22Rv1 (cell line): Measurements from ENCODE around the gene TLR4.

ENCODE experiments used
- H3K27ac ChIP-seq: fragments of 450-650 bp; 2 replicates; pipeline ENCODE4 v1.5.1; 2017
- CTCF ChIP-seq: fragments of 450-650 bp; IDR thresholded peaks from 2 replicates; pipeline ENCODE4 v1.5.1; 2017; ENCODE audit warnings: mild to moderate bottlenecking
- ZFX ChIP-seq: fragments of 450-650 bp; IDR thresholded peaks from 2 replicates; pipeline ENCODE4 v1.6.1; 2017; ENCODE audit warnings: antibody characterized with exemption, borderline replicate concordance

TLR4 gene

GRCh38 chr9:117691367-117691766, 12.8 kb upstream of the TLR4 start:
- no peak overlapping the region for H3K27ac ChIP-seq
- TF ChIP-seq CTCF = no peak
- no peak for TF ChIP-seq ZFX

DNA sequence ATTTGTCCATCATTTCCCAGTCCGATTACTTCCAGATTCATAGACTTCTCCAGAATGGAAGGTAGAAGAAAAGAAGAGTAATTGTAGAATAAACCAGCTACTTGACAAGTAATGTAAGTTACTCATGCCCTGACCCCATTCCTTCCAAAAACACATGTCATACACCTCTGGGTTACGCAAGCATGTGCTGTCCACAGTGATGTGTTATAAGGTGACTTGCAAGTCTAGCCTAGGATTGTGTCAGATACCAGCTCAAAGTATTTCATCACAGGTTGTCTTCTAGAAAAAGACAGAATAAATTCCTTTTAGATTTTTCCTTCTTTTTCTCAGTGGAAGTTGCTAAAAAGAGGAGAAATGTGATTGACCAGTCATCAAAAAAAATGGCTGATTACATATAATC, 8.0 kb upstream of the TLR4 start:
- no peak overlapping the region for H3K27ac ChIP-seq
- TF ChIP-seq CTCF (no peak), ZFX (no peak)

DNA sequence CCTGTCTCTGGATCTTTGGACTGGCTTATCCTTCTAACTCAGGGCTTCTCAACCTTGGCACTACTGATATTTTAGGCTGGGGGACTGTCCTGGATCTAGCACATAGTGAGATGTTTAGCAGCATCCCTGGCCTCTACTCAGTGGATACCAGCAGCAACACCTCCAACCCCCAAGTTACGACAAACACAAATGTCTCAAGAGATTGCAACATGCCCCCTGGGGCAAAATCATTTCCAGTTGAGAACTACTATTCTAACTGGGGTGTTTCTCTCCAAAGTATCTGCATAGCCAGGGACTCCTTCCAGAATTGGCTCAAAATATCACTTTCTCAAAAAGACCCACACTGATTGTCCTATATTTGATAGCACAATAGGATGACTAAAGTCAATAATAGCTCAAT, 7.2 kb upstream of the TLR4 start:
- no peak overlapping the region for H3K27ac ChIP-seq
- TF ChIP-seq CTCF (no peak), ZFX (no peak)

DNA sequence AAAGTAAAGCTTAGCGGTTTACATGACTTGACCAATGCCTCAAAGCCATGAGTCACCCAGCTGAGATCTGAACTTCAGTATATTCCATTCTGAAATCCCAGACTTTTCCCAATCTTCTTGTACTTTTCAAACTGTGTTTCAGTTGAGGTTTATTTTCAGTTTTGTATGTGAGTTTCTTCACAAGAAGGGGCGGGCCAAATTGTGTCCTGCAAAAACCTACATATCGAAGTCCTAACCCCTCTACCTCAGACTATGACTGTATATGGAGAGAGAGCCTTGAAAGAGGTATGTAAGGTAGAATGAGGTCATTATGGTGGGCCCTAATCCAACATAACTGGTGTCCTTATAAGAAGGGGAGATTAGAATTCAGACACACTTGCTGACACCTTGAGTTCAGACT, 666 bp upstream of the TLR4 start:
- H3K27ac ChIP-seq = no peak overlapping the region
- TF ChIP-seq ZFX = no peak
- TF ChIP-seq CTCF = no peak

GRCh38 chr9:117704597-117704996, 394 bp downstream of the TLR4 start:
- TF ChIP-seq CTCF = no peak
- TF ChIP-seq ZFX = no peak
- H3K27ac ChIP-seq = no peak overlapping the region

- H3K27ac ChIP-seq = no peak overlapping the region
- TF ChIP-seq ZFX (no peak), CTCF (no peak)
Observed at GRCh38 chr9:117705386-117705785, 1.2 kb downstream of the TLR4 start.

- TF ChIP-seq ZFX = no peak
- no peak for TF ChIP-seq CTCF
- no peak overlapping the region for H3K27ac ChIP-seq
Observed at GRCh38 chr9:117706421-117707116, 2.4 kb downstream of the TLR4 start.
